ENCODE measurements around the gene MAP3K3. TPM values are rescaled to one million over a fixed set of nuclear protein-coding genes. Genes with fewer than 3 reads are reported as not detected.
"Not testable (repeated sequence)": the region's sequence is repeated elsewhere in the genome, so short reads cannot be mapped to it uniquely, and the experiment has no call there.

Gene MAP3K3
- total RNA-seq, 1 donor from 2014 or later = 26.2 TPM

DNA sequence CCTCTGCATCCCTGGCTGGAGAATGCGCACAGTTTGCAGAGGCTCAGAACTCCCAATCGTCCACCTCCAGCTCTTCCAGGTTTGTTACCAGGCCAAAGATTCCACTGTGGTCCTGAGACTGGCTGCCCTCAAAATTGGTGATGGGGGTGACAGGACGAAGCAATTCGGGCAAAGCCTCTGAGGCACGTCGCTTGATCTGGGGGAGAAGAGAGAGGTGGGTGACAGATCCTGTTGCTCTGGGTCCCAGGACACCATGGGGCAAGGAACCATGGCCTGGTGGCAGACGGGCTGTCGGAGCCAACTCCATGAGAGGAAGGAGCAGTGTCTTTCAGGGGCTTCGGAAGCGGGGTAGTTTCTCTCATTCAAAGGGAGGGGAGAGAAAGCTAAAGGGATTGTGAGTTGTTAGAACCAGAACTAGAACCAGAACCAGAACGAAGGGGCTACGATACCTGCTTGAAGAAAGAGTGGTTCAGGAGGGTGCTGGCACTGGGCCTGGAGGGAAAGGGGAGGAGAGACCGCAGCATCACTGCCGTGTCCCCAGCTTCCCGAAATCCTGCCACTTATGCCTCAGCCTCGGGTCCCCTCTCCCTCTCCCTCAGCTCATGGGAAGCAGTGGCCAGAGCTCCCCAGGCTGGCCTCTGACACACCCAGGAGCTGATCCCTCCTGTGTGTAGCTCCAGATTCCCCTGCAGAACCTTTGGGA lies 81.5 kb downstream of the MAP3K3 start:
- DNase-seq = peak; percentile 60
- Mint-ChIP-seq H3K27ac (peak overlapping the region; percentile 23), H3K27me3 (no peaks in the 10 kb centered on the region), H3K36me3 (ENCODE audit: low read depth) (peaks cover 37% of the 10 kb centered on the region), H3K4me1 (peaks cover 53% of the 10 kb centered on the region), H3K4me3 (peak overlapping the region; percentile 92), H3K9me3 (no peaks in the 10 kb centered on the region)
- intact Hi-C loops (cut with micrococcal nuclease) = no loop called here

DNA sequence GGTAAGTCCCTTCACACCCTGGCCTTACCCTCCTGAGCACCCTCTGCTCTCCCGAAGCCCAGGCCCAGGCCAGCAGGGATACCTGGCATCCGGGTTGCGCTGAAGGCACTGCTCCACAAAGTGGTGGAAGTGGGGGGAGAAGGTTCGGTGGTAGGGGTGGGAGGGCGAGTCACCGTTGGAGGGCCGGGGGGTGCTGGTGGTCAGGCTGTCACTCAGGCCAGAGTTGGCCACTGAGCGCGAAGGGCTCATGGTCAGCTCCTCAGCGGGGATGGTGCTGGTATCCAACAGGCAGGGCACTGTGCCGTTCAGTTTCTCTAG lies 82.0 kb downstream of the MAP3K3 start:
- Mint-ChIP-seq H3K27ac (no peak overlapping the region), H3K27me3 (no peaks in the 10 kb centered on the region), H3K4me1 (peaks cover 58% of the 10 kb centered on the region), H3K9me3 (no peaks in the 10 kb centered on the region), H3K36me3 (ENCODE audit: low read depth) (peaks cover 42% of the 10 kb centered on the region), H3K4me3 (peak overlapping the region; percentile 92)
- intact Hi-C loops (cut with micrococcal nuclease) = no loop called here
- peak; percentile 61 for DNase-seq

DNA sequence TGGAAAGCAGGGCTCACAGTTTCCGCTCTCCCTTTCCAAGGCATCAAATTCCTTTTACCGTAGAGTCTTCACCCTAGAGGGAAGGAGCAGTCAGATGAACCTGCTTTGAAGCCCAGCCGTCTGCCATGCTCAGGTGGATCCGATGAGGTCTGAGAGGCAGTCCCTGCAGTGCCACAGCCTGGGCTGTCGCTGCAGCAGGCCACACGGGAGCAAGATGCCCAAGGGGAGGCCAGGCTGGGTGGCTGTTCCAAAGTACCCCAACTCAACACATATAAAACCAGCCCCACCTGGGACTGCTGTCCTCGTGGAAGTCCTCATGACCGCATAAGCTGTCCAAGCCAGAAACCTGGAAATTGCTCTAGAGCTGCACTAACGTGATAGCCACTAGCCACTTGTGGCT lies 82.6 kb downstream of the MAP3K3 start:
- Mint-ChIP-seq H3K9me3 (no peaks in the 10 kb centered on the region), H3K36me3 (ENCODE audit: low read depth) (peaks cover 48% of the 10 kb centered on the region), H3K27me3 (no peaks in the 10 kb centered on the region), H3K27ac (no peak overlapping the region), H3K4me1 (peaks cover 63% of the 10 kb centered on the region), H3K4me3 (peak overlapping the region; percentile 49)
- no peak for DNase-seq
- intact Hi-C loops (cut with micrococcal nuclease) = no loop called here

DNA sequence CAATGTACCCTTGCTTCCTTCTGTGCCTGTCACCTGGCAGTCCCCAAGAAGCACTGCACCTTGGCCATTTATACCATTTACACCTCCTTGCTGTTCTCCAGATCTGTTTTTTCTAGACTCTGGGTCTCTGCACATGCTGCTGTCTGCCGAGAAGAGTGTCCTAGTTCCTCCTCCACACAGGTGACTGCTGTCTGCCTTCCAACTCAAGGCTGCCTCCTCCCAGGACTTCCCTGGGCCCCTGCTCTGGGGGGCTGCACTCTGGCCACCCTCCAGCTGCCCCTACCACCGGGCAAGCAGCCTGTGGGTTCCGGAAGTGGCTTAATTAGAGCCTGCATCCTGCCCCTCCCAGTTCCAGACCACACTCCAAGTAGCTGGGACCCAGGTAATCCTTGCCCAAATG lies 83.4 kb downstream of the MAP3K3 start:
- Mint-ChIP-seq H3K27ac (peak overlapping the region; percentile 71), H3K36me3 (ENCODE audit: low read depth) (peaks cover 55% of the 10 kb centered on the region), H3K4me3 (peak overlapping the region; percentile 73), H3K9me3 (no peaks in the 10 kb centered on the region), H3K4me1 (peaks cover 67% of the 10 kb centered on the region), H3K27me3 (no peaks in the 10 kb centered on the region)
- DNase-seq = peak; percentile 61
- intact Hi-C loops (cut with micrococcal nuclease) = no loop called here

DNA sequence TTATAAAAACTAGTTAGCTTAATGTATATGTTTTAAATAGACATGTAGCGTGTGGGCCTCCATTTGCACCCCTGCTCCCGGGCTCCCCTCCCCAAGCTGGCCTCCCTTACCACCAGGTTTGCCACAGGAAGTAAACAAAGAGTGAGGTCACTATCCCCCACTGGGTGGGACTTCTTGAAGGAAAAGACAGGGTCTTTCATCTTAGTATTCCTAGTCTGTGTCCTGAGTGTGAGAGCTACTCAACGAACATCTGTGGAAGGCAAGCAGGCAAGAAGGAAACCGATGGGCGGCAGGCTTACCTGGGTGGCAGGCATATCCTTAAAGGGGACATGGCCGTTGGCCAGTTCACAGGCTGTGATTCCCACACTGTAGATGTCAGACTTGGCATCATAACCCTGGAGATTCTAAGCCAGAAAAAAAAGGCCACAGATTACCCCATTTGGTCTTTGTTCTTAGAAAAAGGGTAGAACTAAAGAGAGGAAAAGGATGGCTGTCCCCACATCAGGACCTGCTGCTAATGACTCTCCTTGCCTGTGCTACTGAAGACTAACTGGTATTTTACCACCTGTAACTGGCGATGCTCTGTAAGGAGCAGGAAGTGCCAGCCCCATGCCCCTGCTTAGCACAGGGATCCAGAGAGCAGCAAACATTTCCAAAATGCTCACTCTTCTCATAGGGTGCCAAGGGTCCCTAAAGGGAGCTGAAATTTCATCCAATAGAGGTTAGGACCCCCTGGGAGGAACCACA lies 84.3 kb downstream of the MAP3K3 start:
- peaks cover 63% of the 10 kb centered on the region for H3K4me1 Mint-ChIP-seq
- intact Hi-C loops (cut with micrococcal nuclease) = no loop called here
- H3K27me3 Mint-ChIP-seq = no peaks in the 10 kb centered on the region
- DNase-seq = peak; percentile 73
- H3K36me3 Mint-ChIP-seq (ENCODE audit: low read depth) = peaks cover 55% of the 10 kb centered on the region
- peak overlapping the region; percentile 56 for H3K27ac Mint-ChIP-seq
- H3K4me3 Mint-ChIP-seq = peak overlapping the region; percentile 73
- no peaks in the 10 kb centered on the region for H3K9me3 Mint-ChIP-seq

DNA sequence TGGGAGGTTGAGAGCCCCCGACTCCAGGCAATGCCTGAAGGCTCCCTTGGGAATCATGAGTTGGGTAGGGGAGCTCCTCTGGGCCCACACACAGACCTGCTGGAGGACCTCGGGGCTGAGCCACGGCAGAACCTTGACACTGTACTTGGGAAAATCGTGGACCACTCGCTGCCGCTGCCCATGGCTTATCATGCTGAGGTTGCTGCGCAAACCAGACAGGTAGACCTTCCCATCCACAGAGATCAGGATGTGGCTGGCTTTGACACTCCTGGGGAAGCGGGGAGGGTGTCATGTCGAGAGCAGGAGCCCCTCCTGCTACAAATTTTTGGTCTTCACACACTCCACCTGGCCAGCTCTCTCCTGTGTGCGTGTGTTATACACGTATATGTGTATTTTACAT lies 84.9 kb downstream of the MAP3K3 start:
- intact Hi-C loops (cut with micrococcal nuclease) = no loop called here
- Mint-ChIP-seq H3K27ac (peak overlapping the region; percentile 41), H3K9me3 (no peaks in the 10 kb centered on the region), H3K27me3 (no peaks in the 10 kb centered on the region), H3K36me3 (ENCODE audit: low read depth) (peaks cover 53% of the 10 kb centered on the region), H3K4me3 (peak overlapping the region; percentile 73), H3K4me1 (peaks cover 58% of the 10 kb centered on the region)
- DNase-seq = peak; percentile 61

DNA sequence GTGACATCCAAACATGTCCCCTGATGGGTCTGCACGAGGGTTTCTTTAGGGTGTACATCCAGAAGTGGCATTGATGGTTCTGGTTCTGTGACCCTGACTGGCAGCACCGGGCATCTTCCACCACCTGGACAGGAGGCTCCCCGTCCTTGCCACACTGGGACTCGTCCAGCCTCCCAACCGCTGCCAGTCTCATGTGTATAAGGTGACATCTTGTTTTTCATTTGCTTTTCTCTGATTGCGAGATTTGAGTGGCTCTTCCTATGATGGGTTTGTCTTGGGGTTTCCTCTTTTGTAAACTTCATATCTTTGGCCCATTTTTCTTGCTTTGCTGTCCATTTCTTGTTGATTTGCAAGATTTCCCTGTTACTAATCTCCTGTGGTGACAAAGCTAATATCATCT lies 86.9 kb downstream of the MAP3K3 start:
- DNase-seq = no peak
- Mint-ChIP-seq H3K4me3 (no peak overlapping the region), H3K36me3 (ENCODE audit: low read depth) (peaks cover 44% of the 10 kb centered on the region), H3K9me3 (no peaks in the 10 kb centered on the region), H3K27me3 (no peaks in the 10 kb centered on the region), H3K27ac (no peak overlapping the region), H3K4me1 (peaks cover 44% of the 10 kb centered on the region)
- intact Hi-C loops (cut with micrococcal nuclease) = loop anchor here (2.0 kb wide), 1 partner anchor 14 kb away; no protein-coding TSS in a partner anchor

DNA sequence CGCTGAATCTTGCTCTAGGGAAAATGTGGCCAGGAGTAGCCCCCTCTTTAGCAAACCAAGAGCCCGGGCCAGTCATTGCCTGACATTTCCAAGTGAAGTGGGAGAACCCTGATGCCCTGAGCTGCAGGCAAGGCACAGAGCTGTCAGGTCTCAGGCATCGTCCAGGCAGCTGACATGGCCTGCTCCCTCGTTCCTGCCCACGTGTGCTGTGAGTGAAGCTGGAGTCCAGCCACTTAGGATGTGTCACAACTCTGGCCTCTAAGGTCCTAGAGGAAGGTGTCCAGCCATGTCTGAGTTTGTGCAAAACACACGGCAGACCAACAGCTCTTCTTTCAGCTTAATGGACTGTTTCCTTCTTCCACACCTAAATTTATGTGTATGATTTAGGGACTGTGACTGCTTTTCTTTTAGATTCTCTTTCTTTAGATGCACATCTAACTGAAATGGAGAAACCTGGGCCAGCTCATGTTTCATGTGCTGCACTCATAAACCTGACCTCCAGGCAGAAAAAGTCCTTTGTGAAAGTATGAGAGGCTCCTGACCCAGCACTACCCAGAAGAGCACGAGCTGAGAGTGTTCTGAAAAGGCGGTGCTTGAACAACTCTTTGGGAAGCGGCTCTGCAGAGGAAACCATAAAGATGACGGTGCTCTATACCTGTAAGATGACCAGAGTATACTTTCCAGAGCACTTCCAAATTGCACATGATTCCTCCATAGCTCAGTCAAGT lies 92.5 kb downstream of the MAP3K3 start:
- no peak overlapping the region for H3K27ac Mint-ChIP-seq

DNA sequence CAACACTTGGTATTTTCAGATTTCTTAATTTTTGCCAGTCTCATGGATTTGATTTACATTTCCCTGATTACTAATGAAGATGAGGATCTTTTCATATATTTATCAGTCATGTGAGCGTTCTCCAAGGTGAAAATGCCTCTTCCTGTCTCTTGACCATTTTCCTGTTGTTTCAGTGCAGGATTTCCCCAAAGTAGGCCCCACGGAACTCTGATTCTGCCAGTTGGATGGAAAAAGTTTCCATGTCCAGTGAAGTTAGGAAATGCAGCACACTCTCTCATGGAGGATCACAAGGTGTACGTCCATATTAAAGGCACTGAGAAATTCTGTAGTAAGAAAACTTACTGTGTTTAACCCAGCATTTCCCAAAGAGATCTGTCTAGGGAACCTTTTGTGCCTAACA lies 94.2 kb downstream of the MAP3K3 start:
- Mint-ChIP-seq H3K4me3 (no peak overlapping the region), H3K4me1 (peaks cover 5% of the 10 kb centered on the region), H3K27me3 (no peaks in the 10 kb centered on the region), H3K27ac (no peak overlapping the region), H3K36me3 (ENCODE audit: low read depth) (peaks cover 21% of the 10 kb centered on the region), H3K9me3 (no peaks in the 10 kb centered on the region)
- intact Hi-C loops (cut with micrococcal nuclease) = no loop called here
- DNase-seq = no peak

More for the DNA sequence above, 92.5 kb downstream of the MAP3K3 start:
- DNase-seq = no peak
- peaks cover 9% of the 10 kb centered on the region for H3K4me1 Mint-ChIP-seq
- H3K4me3 Mint-ChIP-seq = no peak overlapping the region
- H3K27me3 Mint-ChIP-seq = no peaks in the 10 kb centered on the region
- intact Hi-C loops (cut with micrococcal nuclease) = no loop called here
- peaks cover 29% of the 10 kb centered on the region for H3K36me3 Mint-ChIP-seq (ENCODE audit: low read depth)
- no peaks in the 10 kb centered on the region for H3K9me3 Mint-ChIP-seq

DNA sequence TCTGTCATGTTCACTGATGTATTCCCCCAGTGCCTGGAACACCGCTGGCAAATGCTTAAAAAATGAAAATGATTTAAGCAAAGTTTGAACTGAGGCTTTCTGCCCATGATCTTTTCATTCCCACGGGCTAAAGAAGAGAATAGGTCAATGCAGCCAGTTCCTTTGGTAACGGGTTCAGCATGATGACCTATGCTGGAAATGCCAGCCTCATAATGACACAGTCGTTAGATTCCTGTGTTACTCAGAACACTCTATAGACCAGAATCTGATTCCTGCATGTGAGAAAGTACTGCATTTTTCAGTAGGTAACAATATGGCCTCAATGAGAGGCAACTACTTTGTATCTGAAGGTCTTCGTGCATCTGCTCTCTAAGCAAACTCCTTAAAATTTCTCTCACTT lies 96.8 kb downstream of the MAP3K3 start:
- no peak for DNase-seq
- intact Hi-C loops (cut with micrococcal nuclease) = no loop called here
- Mint-ChIP-seq H3K27me3 (no peaks in the 10 kb centered on the region), H3K27ac (no peak overlapping the region), H3K4me3 (no peak overlapping the region), H3K4me1 (peaks cover 3% of the 10 kb centered on the region), H3K36me3 (ENCODE audit: low read depth) (peaks cover 22% of the 10 kb centered on the region), H3K9me3 (no peaks in the 10 kb centered on the region)

DNA sequence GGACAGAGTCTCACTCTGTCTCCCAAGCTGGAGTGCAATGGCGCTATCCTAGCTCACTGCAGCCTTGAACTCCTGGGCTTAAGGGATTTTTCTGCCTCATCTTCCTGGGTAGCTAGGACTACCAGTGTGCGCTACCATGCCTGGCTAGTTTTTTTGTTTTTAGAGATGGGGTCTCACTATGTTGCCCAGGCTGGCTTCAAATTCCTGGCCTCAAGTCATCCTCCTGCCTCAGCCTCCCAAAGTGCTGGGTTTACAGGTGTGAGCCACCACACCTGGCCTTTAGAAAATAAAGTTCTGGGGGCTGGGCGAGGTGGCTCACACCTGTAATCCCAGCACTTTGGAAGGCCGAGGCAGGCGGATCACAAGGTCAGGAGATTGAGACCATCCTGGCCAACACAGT lies 98.0 kb downstream of the MAP3K3 start:
- DNase-seq; H3K27me3 Mint-ChIP-seq; H3K27ac Mint-ChIP-seq; intact Hi-C loops (cut with micrococcal nuclease); H3K4me1 Mint-ChIP-seq; H3K9me3 Mint-ChIP-seq; H3K4me3 Mint-ChIP-seq: not testable (repeated sequence)
- H3K36me3 Mint-ChIP-seq (ENCODE audit: low read depth) = peaks cover 21% of the 10 kb centered on the region

DNA sequence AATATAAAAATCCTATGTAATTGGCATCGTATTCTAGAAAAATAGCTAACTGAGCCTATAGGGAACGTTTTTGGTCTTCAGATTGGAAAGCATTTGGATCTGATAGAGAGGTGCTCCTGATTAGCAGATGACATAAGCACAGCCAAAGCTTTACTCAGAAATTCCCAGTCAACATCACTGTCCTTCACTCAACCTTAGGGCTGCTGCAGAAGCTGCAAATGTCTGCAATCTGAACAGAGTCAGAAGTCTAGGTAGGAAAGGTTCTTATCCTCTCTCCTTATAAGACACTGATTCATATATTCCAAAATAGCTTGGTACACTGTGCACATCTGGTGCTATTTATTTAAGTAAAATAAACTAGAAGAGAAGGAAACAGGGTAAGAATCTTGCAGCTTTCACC lies 100.2 kb downstream of the MAP3K3 start:
- intact Hi-C loops (cut with micrococcal nuclease) = loop anchor here (2.0 kb wide), 1 partner anchor 14 kb away; no protein-coding TSS in a partner anchor
- H3K4me3 Mint-ChIP-seq = no peak overlapping the region
- peaks cover 25% of the 10 kb centered on the region for H3K36me3 Mint-ChIP-seq (ENCODE audit: low read depth)
- H3K27me3 Mint-ChIP-seq = no peaks in the 10 kb centered on the region
- H3K27ac Mint-ChIP-seq = no peak overlapping the region
- DNase-seq = no peak
- no peaks in the 10 kb centered on the region for H3K9me3 Mint-ChIP-seq
- peaks cover 1% of the 10 kb centered on the region for H3K4me1 Mint-ChIP-seq

DNA sequence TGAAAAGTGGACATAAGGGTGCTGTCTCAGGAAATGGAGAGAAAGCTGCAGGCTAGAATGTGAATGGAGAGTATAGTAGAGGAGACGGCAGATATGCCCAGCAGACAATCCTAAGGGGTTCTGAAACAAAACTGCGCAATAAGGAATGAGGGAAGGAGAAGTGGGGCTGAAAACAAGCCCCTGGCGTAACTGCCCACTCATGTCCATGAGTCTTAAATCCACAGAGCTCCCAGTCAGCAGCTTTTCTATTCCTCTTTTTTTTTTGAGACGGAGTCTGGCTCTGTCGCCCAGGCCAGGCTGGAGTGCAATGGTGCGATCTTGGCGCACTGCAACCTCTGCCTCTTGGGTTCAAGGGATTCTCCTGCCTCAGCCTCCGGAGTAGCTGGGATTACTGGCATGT lies 113.5 kb downstream of the MAP3K3 start:
- Mint-ChIP-seq H3K4me3 (no peak overlapping the region), H3K9me3 (no peaks in the 10 kb centered on the region), H3K27me3 (no peaks in the 10 kb centered on the region), H3K36me3 (ENCODE audit: low read depth) (peaks cover 9% of the 10 kb centered on the region), H3K27ac (no peak overlapping the region), H3K4me1 (peaks cover 7% of the 10 kb centered on the region)
- DNase-seq = no peak
- intact Hi-C loops (cut with micrococcal nuclease) = no loop called here
